ENCODE measurements around the gene CD200.
"Not testable (repeated sequence)": the region's sequence is repeated elsewhere in the genome, so short reads cannot be mapped to it uniquely, and the experiment has no call there.

The CD200 gene

GRCh38 chr3:112362221-112362620 is 29.3 kb downstream of the CD200 start:
- no peak for DNase-seq

GRCh38 chr3:112364291-112364690 is 31.3 kb downstream of the CD200 start:
- no peak for DNase-seq

GRCh38 chr3:112365035-112365434 is 32.1 kb downstream of the CD200 start:
- no peak for DNase-seq

- no peak for DNase-seq
Observed at GRCh38 chr3:112365636-112366035, 32.7 kb downstream of the CD200 start.

GRCh38 chr3:112366522-112366921 is 33.6 kb downstream of the CD200 start:
- no peak for DNase-seq

GRCh38 chr3:112371569-112371968 is 38.6 kb downstream of the CD200 start:
- no peak for DNase-seq

- no peak for DNase-seq
Observed at GRCh38 chr3:112372396-112372795, 39.4 kb downstream of the CD200 start.

- no peak for DNase-seq
Observed at GRCh38 chr3:112373476-112373875, 40.5 kb downstream of the CD200 start.

GRCh38 chr3:112373924-112374323 is 41.0 kb downstream of the CD200 start:
- no peak for DNase-seq

GRCh38 chr3:112374333-112374734 is 41.4 kb downstream of the CD200 start:
- no peak for DNase-seq

GRCh38 chr3:112375117-112375516 is 42.2 kb downstream of the CD200 start:
- no peak for DNase-seq

GRCh38 chr3:112376241-112376911 is 43.4 kb downstream of the CD200 start:
- DNase-seq, result no peak

- DNase-seq, result no peak
Observed at GRCh38 chr3:112376992-112377391, 44.0 kb downstream of the CD200 start.

- DNase-seq, result no peak
Observed at GRCh38 chr3:112377568-112378071, 44.7 kb downstream of the CD200 start.

- not testable (repeated sequence) for DNase-seq
Observed at GRCh38 chr3:112378347-112378746, 45.4 kb downstream of the CD200 start.

- peak; percentile 18 for DNase-seq
Observed at GRCh38 chr3:112379020-112379690, 46.2 kb downstream of the CD200 start.

- DNase-seq, result no peak
Observed at GRCh38 chr3:112381673-112382542, 49.0 kb downstream of the CD200 start.

GRCh38 chr3:112382543-112383160 is 49.7 kb downstream of the CD200 start:
- DNase-seq, result no peak

GRCh38 chr3:112384769-112385168 is 51.8 kb downstream of the CD200 start:
- no peak for DNase-seq

GRCh38 chr3:112388972-112389371 is 56.0 kb downstream of the CD200 start:
- DNase-seq, result no peak

- no peak for DNase-seq
Observed at GRCh38 chr3:112389961-112390360, 57.0 kb downstream of the CD200 start.

- DNase-seq, result no peak
Observed at GRCh38 chr3:112390783-112391641, 58.1 kb downstream of the CD200 start.
